ENCODE results near the gene ANKRD39. TPM values are rescaled to one million over a fixed set of nuclear protein-coding genes. Genes with fewer than 3 reads are reported as not detected.

The ANKRD39 gene
- total and polyA plus RNA-seq, 9 of the 15 experiments (the other 6 are each of a cell fraction or from before 2014, with no cell fraction given): 8.2 to 33.1 (median 23.8) TPM

GRCh38 chr2:96903815-96904214, 46.0 kb upstream of the ANKRD39 start (continued):
- no peak for TF ChIP-seq HINFP (tag; conservative IDR thresholded peaks at IDR 0.05; ENCODE audit: low read depth)

GRCh38 chr2:96903318-96903717, 45.5 kb upstream of the ANKRD39 start:
- POLR2A ChIA-PET: interaction anchor here (0.7 to 1.1 kb wide), 4 partner anchors 9 to 34 kb away, joined by 3 to 6 read pairs (median 4); no protein-coding TSS in a partner anchor
- no peak for TF ChIP-seq SRSF3 (IDR thresholded peaks at IDR 0.05; ENCODE audit: insufficient read depth, low read length)
- peak; percentile 68 for TF ChIP-seq ZFX (CRISPR knock-in tag; IDR thresholded peaks at IDR 0.05)
- TF ChIP-seq TOE1 (IDR thresholded peaks at IDR 0.05; ENCODE audit: borderline replicate concordance): no peak
- no peak for TF ChIP-seq TOE1 (CRISPR knock-in tag; IDR thresholded peaks at IDR 0.05; ENCODE audit: borderline replicate concordance, low read depth)
- peak in 1 of 2 experiments; percentile 17; a peak in 2 of 4 replicates for TF ChIP-seq RAD21 (CRISPR knock-in tag; conservative IDR thresholded peaks at IDR 0.05 in 1 of 2, IDR thresholded peaks at IDR 0.05 in 1 of 2)
- peak in 1 of 3 experiments; percentile 29 for TF ChIP-seq YY1 (IDR thresholded peaks at IDR 0.05; ENCODE audit: borderline replicate concordance in 1 of 3, control insufficient read depth in 1 of 3, extremely low read depth in 1 of 3, insufficient read depth in 3 of 3, insufficient read length in 1 of 3, insufficient replicate concordance in 2 of 3, low read depth in 1 of 3, low read length in 2 of 3)
- TF ChIP-seq ZNF764 (CRISPR knock-in tag; IDR thresholded peaks at IDR 0.05; ENCODE audit: low read depth): peak; percentile 47; the same call in 1 of the 2 replicates
- TF ChIP-seq MLLT1 (IDR thresholded peaks at IDR 0.05): 0 out of 4 replicates have a peak, but pooled peaks of 1 of the 2 experiments have one; percentile 14
- TF ChIP-seq CTCF (IDR thresholded peaks at IDR 0.05 in 2 of 3, conservative IDR thresholded peaks at IDR 0.05 in 1 of 3; ENCODE audit: insufficient read depth in 2 of 3, low read depth in 1 of 3, low read length in 3 of 3): 0 out of 6 replicates have a peak, but pooled peaks of 1 of the 3 experiments have one; percentile 9

More at GRCh38 chr2:96903318-96903717, 45.5 kb upstream of the ANKRD39 start:
- H3K79me2 ChIP-seq (ENCODE audit: control insufficient read depth, insufficient read depth, low read length): no peaks in the 10 kb centered on the region
- ATAC-seq: peak; percentile 69
- peak overlapping the region; percentile 46 to 89; a peak in 3 of 4 replicates for H3K9ac ChIP-seq (ENCODE audit: insufficient read depth in 1 of 2, low read depth in 2 of 2, low read length in 2 of 2)
- peak overlapping the region; percentile 88 for H2AFZ ChIP-seq (ENCODE audit: low read depth, low read length)
- no peaks in the 10 kb centered on the region for H3K36me3 ChIP-seq (ENCODE audit: control insufficient read depth, insufficient read depth, low read length)
- intact Hi-C loops (cut with micrococcal nuclease): no loop called here
- H4K20me1 ChIP-seq (replicated peaks; ENCODE audit: control insufficient read depth, insufficient read depth, low read length): no peaks in the 10 kb centered on the region
- peak; percentile 72 for FAIRE-seq
- no peak overlapping the region for H3K4me3 ChIP-seq
- H3K9me1 ChIP-seq (ENCODE audit: control insufficient read depth, insufficient read depth, low read length): no peaks in the 10 kb centered on the region
- CTCF ChIA-PET (ENCODE audit: low intra/inter-chr PET ratio): no interaction called here
- H3K4me1 ChIP-seq (replicated peaks in 1 of 2; ENCODE audit: control insufficient read depth in 2 of 2, insufficient read depth in 2 of 2, low read length in 2 of 2): peaks cover 8 to 63% of the 10 kb centered on the region in 2 experiments; a peak in 3 of 5 replicates
- 44% methylated on average over 7 of the region's 7 CpGs for WGBS (ENCODE audit: insufficient coverage, low coverage, missing lambda C conversion rate)
- peak overlapping the region; percentile 10; the same call in 1 of the 2 replicates for H3K4me2 ChIP-seq (ENCODE audit: insufficient read depth, low read length)
- no peaks in the 10 kb centered on the region for H3K9me3 ChIP-seq (replicated peaks; ENCODE audit: control insufficient read depth, insufficient read depth, low read depth, low read length)
- H3K27ac ChIP-seq (ENCODE audit: extremely low read depth, low read depth, low read length): peak overlapping the region; percentile 54; the same call in 2 of the 3 replicates
- BruUV-seq (replicated peaks): no TSS peak
- in situ Hi-C loops (cut with MboI): no loop called here
- H3K27me3 ChIP-seq (ENCODE audit: control insufficient read depth in 2 of 2, insufficient read depth in 2 of 2, low read length in 2 of 2): no peaks in the 10 kb centered on the region
- DNase-seq (ENCODE audit: extremely low read depth in 1 of 4, low spot score in 3 of 4): peak in 3 of 4 experiments; percentile 40 to 51 (median 50)

Measured in K562 (cell line).